H1 (cell line): ENCODE results near the gene KLHL28. TPM values are rescaled to one million over a fixed set of nuclear protein-coding genes. Genes with fewer than 3 reads are reported as not detected.

Source experiments
- CTCF ChIA-PET: fragments of 300-600 bp; sonication (Branson Sonifier 250); formaldehyde crosslinking; loops from one replicate; lab custom pipeline; 2021; ENCODE audit not compliant: partially characterized antibody; lab: Charles Lee
- POLR2A ChIA-PET: fragments of 300-600 bp; sonication (Branson Sonifier 250); formaldehyde crosslinking; loops from one replicate; lab custom pipeline; 2021; ENCODE audit warnings: inconsistent platforms; ENCODE audit not compliant: partially characterized antibody; lab: Charles Lee
- DNase-seq, 2 experiments: peaks; one replicate each; pipeline versions ENCODE4 v3.0.0 to v3.0.0-alpha.2; 2010 to 2022; ENCODE audit warnings: low spot score in 2 of 2, low read depth in 1 of 2, mixed read lengths in 1 of 2
- FAIRE-seq: peaks from 2 replicates; lab custom pipeline; 2011; peaks lifted over from hg19 to GRCh38; lab: Jason Lieb, UNC
- H2AFZ ChIP-seq: 2 replicates; pipeline ENCODE4 v1.8.1; 2012; ENCODE audit warnings: low read length, inconsistent platforms
- H2AK5ac ChIP-seq: 2 replicates; pipeline ENCODE4 v1.6.1; 2013; ENCODE audit warnings: low read depth, low read length
- H2BK120ac ChIP-seq: replicated peaks from 2 replicates; pipeline ENCODE3; 2013; ENCODE audit warnings: low read depth, low read length, inconsistent platforms
- H2BK12ac ChIP-seq: 2 replicates; pipeline ENCODE4 v1.6.1; 2013; ENCODE audit warnings: low read depth, low read length
- H2BK15ac ChIP-seq: 2 replicates; pipeline ENCODE4 v1.6.1; 2013; ENCODE audit warnings: low read length
- H2BK20ac ChIP-seq: 2 replicates; pipeline ENCODE4 v1.6.1; 2013; ENCODE audit warnings: low read length
- H2BK5ac ChIP-seq: 2 replicates; pipeline ENCODE4 v1.6.1; 2013; ENCODE audit warnings: low read depth, low read length
- H3K14ac ChIP-seq: 2 replicates; pipeline ENCODE4 v1.6.1; 2013; ENCODE audit warnings: inconsistent platforms; ENCODE audit not compliant: insufficient read length
- H3K18ac ChIP-seq: 2 replicates; pipeline ENCODE4 v1.6.1; 2013; ENCODE audit warnings: low read length; ENCODE audit errors: extremely low read depth
- H3K23ac ChIP-seq: 2 replicates; pipeline ENCODE4 v1.6.1; 2013; ENCODE audit warnings: inconsistent platforms; ENCODE audit not compliant: insufficient read length
- H3K23me2 ChIP-seq: 2 replicates; pipeline ENCODE4 v1.6.1; 2013; ENCODE audit warnings: low read depth, low read length
- H3K27ac ChIP-seq: 2 replicates; pipeline ENCODE4 v1.6.1; 2011; ENCODE audit warnings: low read depth, low read length, inconsistent platforms
- H3K27me3 ChIP-seq, 4 experiments: replicated peaks in 1 of 4; 1 replicate in 1 of 4; 2 replicates in 3 of 4; pipeline versions ENCODE4 v1.6.1 to v1.8.1; 2011 to 2013; ENCODE audit warnings: low read length in 3 of 4, mild to moderate bottlenecking in 3 of 4, inconsistent platforms in 2 of 4, mixed read lengths in 2 of 4, moderate library complexity in 1 of 4; ENCODE audit not compliant: control insufficient read depth in 3 of 4, insufficient read depth in 3 of 4; ENCODE audit errors: extremely low read depth in 1 of 4
- H3K36me3 ChIP-seq, 4 experiments: 2 replicates each; pipeline versions ENCODE4 v1.6.1 to v1.8.1; 2011 to 2013; ENCODE audit warnings: mild to moderate bottlenecking in 4 of 4, low read length in 3 of 4, moderate library complexity in 2 of 4, control low read depth in 1 of 4, inconsistent platforms in 1 of 4; ENCODE audit not compliant: insufficient read depth in 4 of 4, control insufficient read depth in 2 of 4
- H3K4ac ChIP-seq: replicated peaks from 2 replicates; pipeline ENCODE3; 2013; ENCODE audit warnings: low read length, low read depth, mixed read lengths, inconsistent platforms; ENCODE audit not compliant: insufficient read length
- H3K4me1 ChIP-seq, 4 experiments: replicated peaks in 1 of 4; 1 replicate in 1 of 4; 2 replicates in 3 of 4; pipeline versions ENCODE4 v1.6.1 to v1.8.1; 2011 to 2013; ENCODE audit warnings: low read length in 3 of 4, inconsistent platforms in 2 of 4, mixed read lengths in 1 of 4; ENCODE audit not compliant: insufficient read depth in 4 of 4, control insufficient read depth in 3 of 4
- H3K4me2 ChIP-seq, 2 experiments: 2 replicates each; pipeline versions ENCODE4 v1.6.1 to v1.8.1; 2011 to 2013; ENCODE audit warnings: low read depth in 2 of 2, low read length in 2 of 2, control low read depth in 1 of 2, inconsistent platforms in 1 of 2, mild to moderate bottlenecking in 1 of 2; ENCODE audit not compliant: insufficient read depth in 1 of 2
- H3K4me3 ChIP-seq, 4 experiments: fragments of 200-600, 300-600 bp in 1 of 4; sonication (generic), shearing (Covaris generic), sonication (Bioruptor Twin) in 1 of 4; 2 replicates each; pipeline versions ENCODE4 v1.5.1 to v1.8.1; 2011 to 2016; ENCODE audit warnings: low read length in 4 of 4, low read depth in 3 of 4, control low read depth in 2 of 4, inconsistent platforms in 2 of 4, mild to moderate bottlenecking in 2 of 4, mixed read lengths in 1 of 4, moderate library complexity in 1 of 4; ENCODE audit not compliant: insufficient read depth in 2 of 4; ENCODE audit errors: extremely low read depth in 1 of 4
- H3K56ac ChIP-seq: replicated peaks from 2 replicates; pipeline ENCODE3; 2013; ENCODE audit warnings: low read depth, mild to moderate bottlenecking, mixed read lengths, low read length, inconsistent platforms; ENCODE audit not compliant: insufficient read length
- H3K79me1 ChIP-seq: 2 replicates; pipeline ENCODE4 v1.6.1; 2013; ENCODE audit warnings: low read depth, low read length, control low read depth
- H3K79me2 ChIP-seq, 2 experiments: 2 replicates each; pipeline versions ENCODE4 v1.6.1 to v1.8.1; 2012 to 2013; ENCODE audit warnings: low read length in 2 of 2, mild to moderate bottlenecking in 2 of 2, inconsistent platforms in 1 of 2; ENCODE audit not compliant: insufficient read depth in 2 of 2, control insufficient read depth in 1 of 2
- H3K9ac ChIP-seq, 4 experiments: replicated peaks in 1 of 4; 1 replicate in 1 of 4; 2 replicates in 3 of 4; pipeline versions ENCODE4 v1.6.1 to v1.8.1; 2011 to 2013; ENCODE audit warnings: low read depth in 3 of 4, low read length in 3 of 4, control low read depth in 2 of 4, mild to moderate bottlenecking in 2 of 4, moderate library complexity in 2 of 4, inconsistent platforms in 1 of 4; ENCODE audit errors: extremely low read depth in 1 of 4
- H3K9me3 ChIP-seq, 2 experiments: 2 replicates each; pipeline versions ENCODE4 v1.6.1 to v1.8.1; 2012 to 2013; ENCODE audit warnings: mild to moderate bottlenecking in 2 of 2, moderate library complexity in 2 of 2, control low read depth in 1 of 2, inconsistent platforms in 1 of 2, low read depth in 1 of 2, low read length in 1 of 2, mixed read lengths in 1 of 2; ENCODE audit not compliant: insufficient read depth in 2 of 2
- H4K20me1 ChIP-seq, 2 experiments: replicated peaks in 1 of 2; 2 replicates each; pipeline versions ENCODE3 to v1.8.1; 2011 to 2013; ENCODE audit warnings: inconsistent platforms in 2 of 2, low read length in 2 of 2, mild to moderate bottlenecking in 1 of 2; ENCODE audit not compliant: insufficient read depth in 2 of 2, control insufficient read depth in 1 of 2
- H4K5ac ChIP-seq: 2 replicates; pipeline ENCODE4 v1.6.1; 2013; ENCODE audit warnings: low read length, low read depth, mixed read lengths, inconsistent platforms; ENCODE audit not compliant: insufficient read length
- H4K8ac ChIP-seq: 2 replicates; pipeline ENCODE4 v1.8.0; 2013; ENCODE audit warnings: mild to moderate bottlenecking, moderate library complexity, low read length, inconsistent platforms; ENCODE audit not compliant: insufficient read depth; ENCODE audit errors: extremely low read depth
- H4K91ac ChIP-seq: replicated peaks from 2 replicates; pipeline ENCODE3; 2013; ENCODE audit warnings: low read length, mixed read lengths, inconsistent platforms; ENCODE audit not compliant: insufficient read length
- CEBPB ChIP-seq: IDR thresholded peaks from 2 replicates; pipeline ENCODE4 v1.6.1; 2012; ENCODE audit warnings: low read depth, low read length
- CHD1 ChIP-seq: IDR thresholded peaks from 2 replicates; pipeline ENCODE4 v1.6.1; 2012; ENCODE audit warnings: low read depth, low read length, improper control_type of control experiment
- CTCF ChIP-seq, 3 experiments: IDR thresholded peaks; 1 replicate in 2 of 3; 2 replicates in 1 of 3; pipeline versions ENCODE4 v1.5.1 to v1.6.1; 2011; ENCODE audit warnings: low read length in 3 of 3, mild to moderate bottlenecking in 3 of 3, inconsistent platforms in 2 of 3, low read depth in 1 of 3, moderate library complexity in 1 of 3; ENCODE audit not compliant: insufficient read depth in 1 of 3; ENCODE audit errors: control extremely low read depth in 1 of 3
- E2F6 ChIP-seq: IDR thresholded peaks from 2 replicates; pipeline ENCODE4 v1.6.1; 2012; ENCODE audit warnings: inconsistent platforms
- EGR1 ChIP-seq: IDR thresholded peaks from 2 replicates; pipeline ENCODE4 v1.6.1; 2011; ENCODE audit warnings: low read depth, low read length, borderline replicate concordance
- EZH2 ChIP-seq: fragments of 200-600 bp; sonication (generic); IDR thresholded peaks from 2 replicates; pipeline ENCODE4 v1.7.1; 2012; ENCODE audit warnings: low read depth, mild to moderate bottlenecking, moderate library complexity, low read length, inconsistent platforms; ENCODE audit not compliant: severe bottlenecking
- FOSL1 ChIP-seq: IDR thresholded peaks from 2 replicates; pipeline ENCODE4 v1.6.1; 2011; ENCODE audit warnings: mild to moderate bottlenecking, low read depth, low read length, moderate library complexity; ENCODE audit not compliant: insufficient read depth
- PHF8 ChIP-seq: fragments of 200-600 bp; sonication (generic); conservative IDR thresholded peaks from 2 replicates; pipeline ENCODE4 v1.7.1; 2012; ENCODE audit warnings: low read depth, mild to moderate bottlenecking, inconsistent platforms, low read length, moderate library complexity
- RBBP5 ChIP-seq: IDR thresholded peaks from 2 replicates; pipeline ENCODE4 v1.7.1; 2012; ENCODE audit warnings: low read depth, mild to moderate bottlenecking, inconsistent platforms, low read length, moderate library complexity, borderline replicate concordance
- SIX5 ChIP-seq: IDR thresholded peaks from 2 replicates; pipeline ENCODE4 v1.6.1; 2011; ENCODE audit warnings: mild to moderate bottlenecking, low read depth, low read length
- SP2 ChIP-seq: IDR thresholded peaks from 2 replicates; pipeline ENCODE4 v1.6.1; 2012; ENCODE audit warnings: mild to moderate bottlenecking, low read length, inconsistent platforms
- WGBS, 2 experiments: shearing (Covaris generic) in 1 of 2; methylation state at CpG; one replicate each; pipeline versions ENCODE4 v1.1.6 to v1.1.7; 2013 to 2015; ENCODE audit warnings: low lambda C conversion rate in 2 of 2, mixed read lengths in 2 of 2, inconsistent platforms in 1 of 2, low coverage in 1 of 2, missing lambda C conversion rate in 1 of 2; ENCODE audit not compliant: insufficient replicate concordance in 2 of 2, insufficient coverage in 1 of 2, insufficient read length in 1 of 2; ENCODE audit errors: extremely low coverage in 1 of 2, missing lambda C conversion rate in 1 of 2; 5-methylcytosine and 5-hydroxymethylcytosine counted together
- polyA plus RNA-seq, 7 experiments: library from polyadenylated mRNA; depleted of rRNA in 3 of 7; stranded (reverse) in 5 of 7; unstranded in 2 of 7; fragments of >200 nt in 5 of 7; fragments of 200-250 nt in 2 of 7; gene quantifications; 1 replicate in 5 of 7; 2 replicates in 1 of 7; 4 replicates in 1 of 7; pipeline versions ENCODE4 v1.2.1 to v1.2.3, GENCODE V29; 2011 to 2013; ENCODE audit warnings: missing spikeins in 2 of 7, mixed read lengths in 2 of 7
- total RNA-seq: library from RNA; stranded (reverse); fragmentation: NEBNext Ultra II Directional; extraction: Animal tissue kit (Norgen Biotek cat#: 25700); gene quantifications from 2 replicates; pipeline ENCODE4 v1.2.1, GENCODE V29; 2021

KLHL28 gene
- total and polyA plus RNA-seq, 2 of the 8 experiments (the other 6 are each of a cell fraction or from before 2014, with no cell fraction given): 3.3 to 10.5 TPM

- H3K4me1 ChIP-seq: peaks cover 0 to 3% (median under 1%) of the 10 kb centered on the region in 4 experiments; a peak in 1 of 7 replicates
- WGBS, 2 experiments: 77% methylated on average over 3 of the region's 3 CpGs; no CpG with 5 or more reads in 1 of the 2 experiments
- H2BK20ac ChIP-seq: no peak overlapping the region
- H3K56ac ChIP-seq: no peak overlapping the region
- CTCF ChIA-PET: interaction anchor here (0.5 to 1.2 kb wide), 2 partner anchors 137 to 162 kb away, joined by 3 read pairs; no protein-coding TSS in a partner anchor
- no peak overlapping the region for H4K91ac ChIP-seq
- no peaks in the 10 kb centered on the region for H3K9me3 ChIP-seq
- no peak overlapping the region for H3K4ac ChIP-seq
- H3K18ac ChIP-seq: no peak overlapping the region
- H2BK120ac ChIP-seq: no peak overlapping the region
- H3K79me2 ChIP-seq: peaks cover 0 to 67% of the 10 kb centered on the region in 2 experiments; a peak in 3 of 4 replicates
- no peak overlapping the region for H2AK5ac ChIP-seq
- FAIRE-seq (no peak), DNase-seq (no peak)
- H3K27ac ChIP-seq: no peak overlapping the region
- POLR2A ChIA-PET: no interaction called here
- no peaks in the 10 kb centered on the region for H3K36me3 ChIP-seq
- H2AFZ ChIP-seq: no peak overlapping the region
- no peaks in the 10 kb centered on the region; the same call in 1 of the 2 replicates for H3K79me1 ChIP-seq
- no peak overlapping the region for H3K4me3 ChIP-seq
- no peak overlapping the region for H3K23ac ChIP-seq
- no peak overlapping the region for H3K4me2 ChIP-seq
- no peak overlapping the region for H2BK12ac ChIP-seq
- no peak overlapping the region for H3K9ac ChIP-seq
- H4K20me1 ChIP-seq: peaks cover 0 to 5% of the 10 kb centered on the region in 2 experiments
- H3K27me3 ChIP-seq: peaks cover 0 to 1% (median 0%) of the 10 kb centered on the region in 4 experiments; a peak in 1 of 7 replicates
- H2BK5ac ChIP-seq: no peak overlapping the region
- no peak overlapping the region for H4K5ac ChIP-seq
- H3K23me2 ChIP-seq: no peaks in the 10 kb centered on the region
- H3K14ac ChIP-seq: no peak overlapping the region
- no peak overlapping the region for H2BK15ac ChIP-seq
- H4K8ac ChIP-seq: no peak overlapping the region
- TF ChIP-seq FOSL1 (no peak), CEBPB (no peak), SIX5 (no peak), E2F6 (no peak), RBBP5 (no peak), EZH2 (no peak), CTCF (IDR thresholded peaks at IDR 0.05; ENCODE audit: control extremely low read depth in 1 of 3, insufficient read depth in 1 of 3, low read depth in 1 of 3, low read length in 3 of 3) (no peak), SP2 (no peak), CHD1 (no peak), EGR1 (no peak), PHF8 (no peak)
These were observed 6.2 kb downstream of the KLHL28 start for GRCh38 chr14:44955528-44955927.
